HG02938 (cell line): ENCODE measurements around the gene SFSWAP.
"Not testable (repeated sequence)": the region's sequence is repeated elsewhere in the genome, so short reads cannot be mapped to it uniquely, and the experiment has no call there.

ENCODE experiments used
- ATAC-seq: cut with Tn5 transposase; IDR thresholded peaks from one replicate; pipeline ENCODE4 v1.9.1; 2021; ENCODE audit warnings: mild to moderate bottlenecking, moderate library complexity; ENCODE audit not compliant: unreplicated experiment

The SFSWAP gene

GRCh38 chr12:131701705-131702572 lies 9.0 kb upstream of the SFSWAP start:
- no peak for ATAC-seq

- no peak for ATAC-seq
Observed at GRCh38 chr12:131702573-131702877, 8.4 kb upstream of the SFSWAP start.

- ATAC-seq: no peak
Observed at GRCh38 chr12:131703161-131703560, 7.7 kb upstream of the SFSWAP start.

GRCh38 chr12:131704509-131704908 lies 6.4 kb upstream of the SFSWAP start:
- no peak for ATAC-seq

GRCh38 chr12:131706709-131707108 lies 4.2 kb upstream of the SFSWAP start:
- not testable (repeated sequence) for ATAC-seq

GRCh38 chr12:131709226-131709625 lies 1.7 kb upstream of the SFSWAP start:
- no peak for ATAC-seq

- no peak for ATAC-seq
Observed at GRCh38 chr12:131711551-131712205, 788 bp downstream of the SFSWAP start.

GRCh38 chr12:131713349-131713748 lies 2.5 kb downstream of the SFSWAP start:
- no peak for ATAC-seq

- no peak for ATAC-seq
Observed at GRCh38 chr12:131714759-131715158, 3.9 kb downstream of the SFSWAP start.

GRCh38 chr12:131716282-131716681 lies 5.4 kb downstream of the SFSWAP start:
- ATAC-seq: no peak

GRCh38 chr12:131720241-131720640 lies 9.4 kb downstream of the SFSWAP start:
- ATAC-seq: no peak

- ATAC-seq: no peak
Observed at GRCh38 chr12:131720921-131721320, 10.0 kb downstream of the SFSWAP start.

- ATAC-seq: no peak
Observed at GRCh38 chr12:131721548-131721947, 10.7 kb downstream of the SFSWAP start.

- ATAC-seq: no peak
Observed at GRCh38 chr12:131723532-131723931, 12.6 kb downstream of the SFSWAP start.

GRCh38 chr12:131724534-131724933 lies 13.6 kb downstream of the SFSWAP start:
- ATAC-seq: no peak

- no peak for ATAC-seq
Observed at GRCh38 chr12:131725503-131725902, 14.6 kb downstream of the SFSWAP start.

- ATAC-seq: no peak
Observed at GRCh38 chr12:131728720-131729119, 17.8 kb downstream of the SFSWAP start.

- ATAC-seq: no peak
Observed at GRCh38 chr12:131729254-131729955, 18.5 kb downstream of the SFSWAP start.

- no peak for ATAC-seq
Observed at GRCh38 chr12:131732996-131733615, 22.2 kb downstream of the SFSWAP start.

- no peak for ATAC-seq
Observed at GRCh38 chr12:131733874-131734273, 23.0 kb downstream of the SFSWAP start.
